ENCODE data around the gene MXD1.
A peak's percentile ranks its signal among the peaks of the same experiment; 100 is the strongest.
"Not testable (repeated sequence)": the region's sequence is repeated elsewhere in the genome, so short reads cannot be mapped to it uniquely, and the experiment has no call there.

Gene MXD1

DNA sequence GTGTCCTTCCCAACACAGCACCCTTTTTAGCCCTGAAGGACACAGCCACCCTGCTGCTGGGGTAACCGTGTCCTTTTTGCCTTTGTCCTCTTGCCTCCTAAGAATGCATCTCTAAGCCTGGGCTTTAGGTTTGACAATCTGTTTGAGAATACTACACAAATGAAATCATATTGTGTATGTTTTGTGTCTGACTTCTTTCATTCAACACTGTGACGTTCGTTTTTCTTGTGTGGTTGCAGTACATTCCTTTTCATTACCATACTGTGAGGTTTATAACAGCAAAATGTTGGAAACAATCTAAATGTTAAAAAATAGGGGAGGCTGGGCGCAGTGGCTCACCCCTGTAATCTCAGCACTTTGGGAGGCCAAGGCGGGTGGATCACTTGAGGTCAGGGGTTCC, 35.3 kb downstream of the MXD1 start:
- H4K20me1 ChIP-seq = no peaks in the 10 kb centered on the region
- no peaks in the 10 kb centered on the region for H3K27me3 ChIP-seq
- no peak overlapping the region for H3K4me2 ChIP-seq
- H3K9ac ChIP-seq = no peak overlapping the region
- no peak overlapping the region for H3K27ac ChIP-seq
- no peaks in the 10 kb centered on the region for H3K36me3 ChIP-seq
- H3K4me3 ChIP-seq = no peak overlapping the region
- TF ChIP-seq Cebpa-rat (IDR thresholded peaks at IDR 0.05) = no peak
- H3K4me1 ChIP-seq = peaks cover 25% of the 10 kb centered on the region
- no peaks in the 10 kb centered on the region for H3K9me3 ChIP-seq

DNA sequence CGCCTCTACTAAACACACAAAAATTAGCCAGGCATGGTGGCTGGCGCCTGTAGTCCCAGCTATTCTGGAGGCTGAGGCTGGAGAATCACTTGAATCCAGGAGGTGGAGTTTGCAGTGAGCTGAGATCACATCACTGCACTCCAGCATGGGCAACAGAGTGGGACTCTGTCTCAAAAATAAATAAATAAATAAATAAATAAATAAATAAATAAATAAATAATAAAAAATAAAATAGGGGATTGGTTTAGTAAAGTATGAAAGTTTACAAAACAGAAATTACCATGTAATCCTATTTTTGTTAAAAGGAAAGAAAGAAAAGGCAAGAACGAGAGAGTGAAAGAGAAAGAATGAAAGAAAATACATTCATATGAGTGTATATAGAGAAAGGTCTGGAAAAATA, 35.8 kb downstream of the MXD1 start:
- H3K4me1 ChIP-seq = peaks cover 22% of the 10 kb centered on the region
- not testable (repeated sequence) for H3K36me3 ChIP-seq, H3K27me3 ChIP-seq, H4K20me1 ChIP-seq, H3K9me3 ChIP-seq, H3K9ac ChIP-seq, H3K27ac ChIP-seq, H3K4me3 ChIP-seq, H3K4me2 ChIP-seq

DNA sequence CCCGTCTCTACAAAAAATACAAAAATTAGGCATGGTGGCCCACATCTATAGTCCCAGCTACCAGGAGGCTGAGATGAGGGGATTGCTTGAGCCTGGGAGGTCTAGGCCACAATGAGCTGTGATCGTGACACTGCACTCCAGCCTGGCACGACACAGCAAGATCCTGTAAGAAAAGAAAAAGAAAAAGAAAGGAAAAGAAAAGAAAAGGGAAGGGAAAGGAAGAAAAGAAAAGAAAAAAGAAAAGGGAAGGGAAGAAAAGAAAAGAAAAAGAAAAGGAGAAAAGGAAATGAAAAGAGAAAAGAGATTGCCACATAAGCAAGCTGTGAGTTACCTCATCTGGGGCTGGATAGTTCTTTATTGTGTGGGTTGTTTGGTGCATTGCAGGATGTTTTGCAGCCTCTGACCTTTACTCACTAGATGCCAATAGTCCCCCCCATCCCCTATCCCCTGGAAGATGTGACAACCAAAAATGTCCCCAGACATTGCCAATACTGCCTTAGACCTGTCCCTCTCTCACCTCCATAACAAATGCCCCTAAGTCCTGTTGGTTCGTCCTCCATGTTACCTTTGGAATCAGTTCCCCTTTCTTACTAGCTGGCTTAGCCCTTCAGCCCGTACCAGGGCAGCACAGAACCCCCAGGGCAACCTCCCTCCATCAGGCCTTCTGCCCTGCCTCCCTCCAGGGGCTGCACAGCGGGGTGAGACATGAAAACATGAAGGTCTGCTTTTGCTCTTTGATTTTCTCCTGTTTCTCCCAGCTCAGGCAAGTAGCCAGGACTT, 37.6 kb downstream of the MXD1 start:
- Histone ChIP-seq H3K4me2 (no peak overlapping the region), H3K27ac (no peak overlapping the region), H3K27me3 (no peaks in the 10 kb centered on the region), H3K4me3 (no peak overlapping the region), H3K9ac (no peak overlapping the region), H3K36me3 (no peaks in the 10 kb centered on the region), H4K20me1 (no peaks in the 10 kb centered on the region), H3K4me1 (peaks cover 4% of the 10 kb centered on the region; the same call in 1 of the 2 replicates), H3K9me3 (no peaks in the 10 kb centered on the region)
- no peak for TF ChIP-seq Cebpa-rat (IDR thresholded peaks at IDR 0.05)

DNA sequence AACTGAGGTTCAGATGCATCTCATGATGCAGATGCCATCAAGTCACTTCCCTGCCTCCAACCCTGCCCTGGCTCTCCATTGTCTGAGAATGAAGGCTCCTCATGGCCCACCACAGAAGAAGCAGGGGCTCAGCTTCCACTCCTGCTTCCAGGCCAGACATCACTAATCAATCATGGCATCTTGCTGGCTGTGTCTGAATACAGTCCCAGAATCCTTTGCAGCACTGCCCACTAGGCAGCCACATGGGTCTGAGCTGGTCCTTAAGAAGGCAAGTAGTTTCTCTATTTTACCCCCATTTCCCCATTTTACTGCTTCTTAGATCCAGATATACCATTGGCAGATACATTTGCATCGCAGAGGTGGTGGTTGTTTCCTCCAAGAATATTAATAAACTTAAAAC, 39.2 kb downstream of the MXD1 start:
- no peak overlapping the region for H3K4me2 ChIP-seq

DNA sequence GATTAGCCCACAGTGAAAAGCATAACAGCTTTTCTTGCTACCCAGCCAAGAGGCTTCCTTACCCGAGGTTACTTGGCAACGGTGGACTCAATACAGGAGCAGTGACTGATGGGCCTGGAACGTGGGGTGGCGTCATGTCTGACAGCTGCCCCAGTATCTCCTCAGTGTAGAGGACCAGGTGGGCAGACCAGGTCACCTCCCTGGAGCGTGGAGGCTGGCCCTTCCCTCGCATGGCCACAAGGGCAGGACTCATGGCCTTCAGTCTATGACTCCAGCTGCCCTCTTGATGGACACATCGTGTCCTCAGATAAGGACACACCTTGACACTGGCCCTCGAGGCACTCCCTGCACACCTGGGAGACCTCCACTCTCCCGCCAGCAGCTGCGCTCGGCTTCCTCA, 40.1 kb downstream of the MXD1 start:
- Histone ChIP-seq H3K9me3 (no peaks in the 10 kb centered on the region), H3K4me2 (no peak overlapping the region), H4K20me1 (no peaks in the 10 kb centered on the region)

More for the DNA sequence above, 39.2 kb downstream of the MXD1 start:
- Histone ChIP-seq H3K27ac (no peak overlapping the region), H3K27me3 (no peaks in the 10 kb centered on the region), H4K20me1 (no peaks in the 10 kb centered on the region), H3K9me3 (no peaks in the 10 kb centered on the region), H3K4me1 (peaks cover 13% of the 10 kb centered on the region), H3K9ac (no peak overlapping the region), H3K36me3 (no peaks in the 10 kb centered on the region), H3K4me3 (no peak overlapping the region)
- TF ChIP-seq Cebpa-rat (IDR thresholded peaks at IDR 0.05) = no peak

DNA sequence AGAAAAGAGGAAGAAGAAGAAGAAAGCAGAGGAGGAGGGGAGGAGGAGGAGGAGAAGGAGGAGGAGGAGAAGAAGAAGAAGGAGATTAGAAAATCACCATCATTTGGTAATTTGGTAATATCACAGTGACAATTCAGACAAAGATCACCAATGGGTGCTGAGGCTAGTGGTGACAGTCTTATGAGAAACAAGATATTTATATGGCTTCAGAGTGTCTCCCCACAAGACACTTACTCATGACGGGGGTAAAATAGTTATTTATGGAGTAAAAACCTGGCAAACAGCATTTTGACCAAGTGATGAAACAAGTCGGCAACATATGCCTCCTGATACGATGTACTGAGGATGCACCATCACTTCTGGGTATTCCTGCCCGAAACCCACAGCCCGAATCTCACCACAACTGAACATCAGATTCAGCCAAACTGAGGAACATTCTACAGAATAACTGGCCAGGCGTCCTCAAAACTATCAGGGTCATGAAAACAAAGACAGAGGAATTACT, 41.6 kb downstream of the MXD1 start:
- no peak overlapping the region for H3K9ac ChIP-seq
- H3K36me3 ChIP-seq = no peaks in the 10 kb centered on the region
- TF ChIP-seq Cebpa-rat (IDR thresholded peaks at IDR 0.05) = no peak
- H3K27ac ChIP-seq = no peak overlapping the region
- no peak overlapping the region for H3K4me2 ChIP-seq
- no peaks in the 10 kb centered on the region for H3K9me3 ChIP-seq
- H3K4me3 ChIP-seq = no peak overlapping the region
- H3K27me3 ChIP-seq = no peaks in the 10 kb centered on the region
- no peaks in the 10 kb centered on the region for H4K20me1 ChIP-seq
- peaks cover 13% of the 10 kb centered on the region for H3K4me1 ChIP-seq

More for the DNA sequence above, 40.1 kb downstream of the MXD1 start:
- no peaks in the 10 kb centered on the region for H3K27me3 ChIP-seq
- TF ChIP-seq Cebpa-rat (IDR thresholded peaks at IDR 0.05) = no peak
- H3K27ac ChIP-seq = no peak overlapping the region
- no peak overlapping the region for H3K9ac ChIP-seq
- no peaks in the 10 kb centered on the region for H3K36me3 ChIP-seq
- H3K4me3 ChIP-seq = no peak overlapping the region
- peaks cover 13% of the 10 kb centered on the region for H3K4me1 ChIP-seq

DNA sequence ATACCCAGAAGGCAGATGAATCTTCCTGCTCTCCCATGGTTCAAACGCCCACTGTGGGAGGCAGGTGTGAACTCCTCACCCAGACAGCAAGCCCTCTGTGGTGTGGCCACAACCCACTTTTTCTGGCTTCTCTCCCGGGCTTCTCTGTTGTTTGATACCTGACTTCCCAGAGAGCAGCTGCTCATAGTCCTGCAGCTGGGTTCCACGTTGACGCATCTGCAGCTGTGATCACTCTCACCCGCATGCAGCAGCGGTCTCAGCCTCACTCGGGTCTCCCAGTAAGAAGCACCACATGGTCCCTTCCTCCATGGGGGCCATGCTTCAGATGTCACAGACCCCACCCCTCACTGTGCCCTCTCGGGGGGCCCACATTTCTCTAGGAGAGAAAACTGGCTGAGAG, 43.1 kb downstream of the MXD1 start:
- Histone ChIP-seq H3K9ac (no peak overlapping the region), H3K27me3 (no peaks in the 10 kb centered on the region), H3K27ac (no peak overlapping the region), H3K9me3 (no peaks in the 10 kb centered on the region), H3K4me2 (peak overlapping the region; percentile 54), H3K4me3 (no peak overlapping the region), H3K36me3 (no peaks in the 10 kb centered on the region; the same call in 1 of the 2 replicates), H4K20me1 (no peaks in the 10 kb centered on the region), H3K4me1 (peaks cover 13% of the 10 kb centered on the region)
- TF ChIP-seq Cebpa-rat (IDR thresholded peaks at IDR 0.05) = no peak

DNA sequence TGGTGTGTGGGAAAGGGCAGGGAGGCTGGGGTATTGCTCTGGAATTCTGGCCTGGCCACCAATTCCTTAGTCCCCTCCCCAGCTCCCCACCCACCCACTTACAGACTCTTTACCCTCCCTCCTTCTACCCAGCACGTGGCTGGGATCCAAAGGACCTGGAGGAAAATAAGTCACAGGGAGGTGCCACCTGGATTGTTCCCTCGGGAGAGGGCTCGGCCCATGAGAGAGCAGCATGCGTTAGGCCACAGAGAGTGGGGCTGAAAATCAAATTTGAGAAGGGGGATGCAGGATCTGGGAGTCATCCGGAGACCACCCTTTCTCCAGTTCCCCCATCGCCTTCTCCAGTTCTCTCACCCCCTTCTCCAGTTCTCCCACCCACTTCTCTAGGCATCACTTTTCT, 43.6 kb downstream of the MXD1 start:
- H3K27ac ChIP-seq = no peak overlapping the region
- H3K4me2 ChIP-seq = peak overlapping the region; percentile 54
- H3K4me1 ChIP-seq = peaks cover 13% of the 10 kb centered on the region
- H3K27me3 ChIP-seq = no peaks in the 10 kb centered on the region
- no peaks in the 10 kb centered on the region for H4K20me1 ChIP-seq
- no peaks in the 10 kb centered on the region; the same call in 1 of the 2 replicates for H3K36me3 ChIP-seq
- H3K9me3 ChIP-seq = no peaks in the 10 kb centered on the region
- H3K9ac ChIP-seq = no peak overlapping the region
- no peak overlapping the region for H3K4me3 ChIP-seq
- TF ChIP-seq Cebpa-rat (IDR thresholded peaks at IDR 0.05) = no peak

DNA sequence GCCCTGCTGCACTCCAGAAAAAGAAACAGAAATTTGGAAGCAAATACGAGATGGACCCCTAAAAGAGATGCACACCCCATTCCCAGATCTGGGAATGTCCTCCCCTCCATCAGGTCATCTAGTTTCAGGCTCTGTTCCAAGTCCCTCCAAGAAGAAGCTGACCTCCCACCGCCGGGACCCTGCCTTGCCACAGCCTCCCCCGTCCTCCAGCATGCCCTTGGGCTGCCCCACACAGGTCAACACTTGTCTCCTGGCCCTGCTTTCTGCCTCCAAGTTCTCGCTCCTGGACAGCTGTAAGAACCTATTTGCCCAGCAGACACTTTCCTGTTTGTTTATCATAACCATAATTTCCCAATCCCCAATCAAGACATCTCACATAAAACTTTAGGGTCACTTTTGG, 44.5 kb downstream of the MXD1 start:
- Histone ChIP-seq H3K4me2 (no peak overlapping the region), H3K36me3 (no peaks in the 10 kb centered on the region; the same call in 1 of the 2 replicates), H3K9ac (no peak overlapping the region), H4K20me1 (no peaks in the 10 kb centered on the region), H3K4me1 (peaks cover 13% of the 10 kb centered on the region), H3K9me3 (no peaks in the 10 kb centered on the region), H3K27me3 (no peaks in the 10 kb centered on the region), H3K27ac (no peak overlapping the region), H3K4me3 (no peak overlapping the region)
- no peak for TF ChIP-seq Cebpa-rat (IDR thresholded peaks at IDR 0.05)

DNA sequence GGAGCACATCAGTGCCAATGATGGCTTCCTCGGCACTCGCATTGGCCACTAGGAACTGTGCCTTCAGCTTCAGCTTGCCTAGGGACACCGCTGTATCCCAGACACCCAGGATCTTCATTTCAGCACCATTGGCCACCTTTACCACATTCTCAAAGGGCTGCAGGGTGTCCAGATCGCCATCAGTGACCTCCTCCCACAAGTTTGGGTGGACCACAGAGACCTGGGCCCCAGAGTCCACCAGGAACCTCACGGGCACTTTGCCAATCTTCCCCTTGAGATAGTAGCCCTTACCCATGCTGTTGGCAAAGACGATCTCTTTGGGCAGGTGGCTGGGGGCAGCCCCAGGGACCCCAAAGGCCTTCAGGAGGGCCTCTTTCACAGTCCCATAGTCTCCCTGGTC, 45.9 kb downstream of the MXD1 start:
- H3K4me3 ChIP-seq = no peak overlapping the region
- no peaks in the 10 kb centered on the region for H3K9me3 ChIP-seq
- H3K36me3 ChIP-seq = no peaks in the 10 kb centered on the region; the same call in 1 of the 2 replicates
- H3K27ac ChIP-seq = no peak overlapping the region
- H3K27me3 ChIP-seq = no peaks in the 10 kb centered on the region
- H3K4me1 ChIP-seq = peaks cover 13% of the 10 kb centered on the region
- no peak overlapping the region for H3K9ac ChIP-seq
- no peak for TF ChIP-seq Cebpa-rat (IDR thresholded peaks at IDR 0.05)
- no peak overlapping the region for H3K4me2 ChIP-seq
- no peaks in the 10 kb centered on the region for H4K20me1 ChIP-seq
